NCI-H510A treated with DMSO at 0.1 percent for 48 hours (cell line): ENCODE measurements around the gene BICRAL.
A peak's percentile ranks its signal among the peaks of the same experiment; 100 is the strongest.
"Not testable (repeated sequence)": the region's sequence is repeated elsewhere in the genome, so short reads cannot be mapped to it uniquely, and the experiment has no call there.

Experiments used
- DNase-seq: peaks from one replicate; lab custom pipeline; 2025; lab: John Stamatoyannopoulos, UW

The BICRAL gene

DNA sequence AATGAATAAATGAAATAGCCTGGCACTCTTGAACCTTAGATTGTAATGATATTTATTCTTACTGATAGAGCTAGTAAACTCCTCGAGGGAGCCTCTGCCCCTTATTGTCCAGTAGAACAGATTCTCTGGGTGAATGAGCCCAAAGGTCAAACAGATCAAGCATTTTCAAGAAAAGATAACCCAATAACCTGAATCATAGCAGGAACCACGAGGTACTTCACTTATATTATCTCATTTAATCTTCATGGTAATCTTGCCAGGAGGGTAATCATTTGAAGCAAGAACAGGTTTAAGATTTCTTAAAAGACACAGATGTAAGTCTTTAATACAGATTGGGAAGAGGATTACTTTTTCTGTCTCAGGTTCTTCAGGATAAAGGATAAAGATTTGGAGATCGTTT is 18.9 kb upstream of the BICRAL start:
- DNase-seq, result no peak

DNA sequence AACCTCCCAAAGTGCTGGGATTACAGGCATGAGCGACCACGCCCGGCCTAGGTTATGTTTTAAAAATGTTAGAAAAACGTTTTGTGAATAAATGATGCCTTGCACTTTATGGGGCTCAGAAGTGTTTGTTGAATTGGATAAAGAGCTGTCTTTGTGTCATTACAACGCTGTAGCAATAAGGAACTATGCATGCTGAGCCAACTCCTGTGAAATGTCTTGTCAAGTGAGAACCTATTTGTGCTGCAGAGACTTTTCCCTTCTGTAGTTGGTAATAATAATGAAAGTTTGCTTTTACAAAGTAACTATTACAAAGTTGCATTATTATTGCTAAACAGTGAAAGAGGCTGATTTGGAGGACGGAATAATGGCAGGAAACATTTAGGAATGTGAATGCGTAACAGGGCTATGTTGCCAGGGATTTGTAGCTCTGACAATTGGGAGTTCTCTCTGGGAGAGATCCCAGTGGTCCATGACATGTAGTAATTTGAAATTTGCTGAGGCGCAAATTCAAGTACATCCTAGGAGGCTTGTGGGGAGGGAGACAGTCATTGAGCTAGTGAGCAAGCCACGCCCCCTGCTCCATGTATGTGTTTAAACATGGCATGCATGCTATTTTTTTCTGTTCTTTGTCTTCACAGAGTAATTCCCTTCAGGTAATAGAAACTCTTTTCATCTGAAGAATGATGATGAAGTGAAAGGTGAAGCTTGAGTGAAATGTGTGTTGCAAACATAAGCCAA is 16.8 kb upstream of the BICRAL start:
- DNase-seq, result no peak

DNA sequence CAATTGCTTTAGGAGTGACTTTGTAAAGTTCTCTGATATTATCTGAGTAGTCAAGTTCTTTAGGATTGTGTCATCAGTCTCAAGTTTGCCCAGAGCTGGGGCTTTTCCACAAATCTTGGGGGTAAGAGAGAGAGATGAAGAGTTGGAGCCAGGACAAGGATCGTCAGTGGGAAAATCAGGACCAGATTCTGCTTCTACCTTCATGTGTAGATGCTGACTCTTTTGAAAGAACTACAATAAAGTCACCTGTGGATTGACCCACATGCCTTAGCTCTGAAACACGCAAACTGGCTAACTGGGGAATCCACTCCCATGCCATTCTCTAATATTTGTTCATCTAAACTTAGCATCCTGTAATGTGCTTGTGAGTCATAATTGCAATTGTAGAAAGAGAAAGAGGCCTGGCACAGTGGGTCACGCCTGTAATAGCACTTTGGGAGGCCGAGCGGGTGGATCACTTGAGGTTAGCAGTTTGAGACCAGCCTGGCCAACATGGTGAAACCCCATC is 15.6 kb upstream of the BICRAL start:
- no peak for DNase-seq

DNA sequence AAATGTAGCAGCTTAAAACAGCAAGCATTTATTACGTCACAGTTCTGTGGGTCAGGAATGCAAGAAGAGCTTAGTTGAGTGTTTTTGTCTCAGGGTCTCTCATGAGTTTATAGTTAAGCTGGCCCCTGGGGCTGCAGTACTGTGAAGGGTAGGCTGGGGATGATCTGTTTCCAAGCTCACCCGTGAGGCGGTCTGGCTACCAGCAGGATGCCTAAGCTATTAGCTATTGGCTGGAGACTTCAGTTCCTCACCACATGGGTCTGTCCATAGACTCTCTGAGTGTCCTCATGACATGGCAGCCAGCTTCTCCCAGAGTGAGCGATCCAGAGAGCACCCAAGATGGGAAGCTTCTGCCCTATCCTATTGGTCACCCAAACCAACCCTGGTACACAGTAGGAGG is 12.8 kb upstream of the BICRAL start:
- DNase-seq, result no peak

DNA sequence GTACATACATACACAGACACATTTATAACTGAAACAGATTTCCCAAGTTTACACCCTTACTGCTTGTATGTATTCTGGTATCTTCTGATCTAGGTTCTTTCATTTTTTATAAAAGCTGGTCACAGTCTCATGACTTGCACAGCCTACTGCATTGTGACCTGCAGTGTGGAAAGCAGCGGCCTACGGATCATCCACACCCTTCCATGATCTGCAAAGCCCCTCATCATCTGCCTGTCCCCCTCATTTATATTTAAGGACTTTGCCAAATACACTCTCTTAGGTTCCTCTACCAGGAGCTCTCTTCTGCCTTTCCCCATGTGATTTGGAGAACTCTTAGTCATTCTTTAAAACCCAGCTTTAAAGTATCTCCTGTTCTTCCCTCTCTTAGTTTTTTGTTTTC is 12.0 kb upstream of the BICRAL start:
- no peak for DNase-seq

DNA sequence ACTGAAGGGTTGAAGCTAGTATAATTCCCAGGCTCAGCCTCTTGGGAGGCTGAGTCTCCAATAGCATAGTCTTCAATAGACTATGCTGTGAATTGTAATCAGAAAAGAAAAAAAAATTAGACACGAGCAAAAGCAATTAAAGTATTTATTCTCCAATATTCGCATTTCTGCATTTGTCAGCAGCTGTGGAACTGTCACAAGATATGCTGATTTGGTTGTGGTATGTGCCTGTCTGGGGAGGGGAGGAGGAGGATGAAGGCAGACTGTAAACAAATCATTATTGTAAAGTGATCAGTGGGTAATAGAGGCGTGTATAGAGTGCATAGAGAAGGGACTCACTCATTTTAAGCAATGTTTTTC is 10.1 kb upstream of the BICRAL start:
- no peak for DNase-seq

DNA sequence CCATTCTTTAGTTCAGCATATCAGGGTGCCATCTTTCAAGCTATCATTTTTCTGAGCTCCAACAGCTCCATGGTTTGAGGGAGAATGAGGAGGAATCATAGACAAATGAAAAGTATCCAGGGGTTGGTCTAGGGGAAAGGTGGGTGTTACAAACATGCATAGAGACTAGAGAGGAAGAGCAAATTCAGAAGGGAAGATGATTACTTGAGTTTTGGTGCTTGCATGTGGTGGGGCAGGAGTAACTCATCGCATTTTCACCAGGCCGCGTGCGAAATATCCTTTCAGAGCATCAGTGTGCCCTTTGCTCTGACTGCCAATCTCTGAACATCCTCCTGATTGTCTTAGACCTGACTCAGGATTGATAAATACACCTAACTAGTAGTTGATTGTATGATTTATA is 7.7 kb upstream of the BICRAL start:
- no peak for DNase-seq

DNA sequence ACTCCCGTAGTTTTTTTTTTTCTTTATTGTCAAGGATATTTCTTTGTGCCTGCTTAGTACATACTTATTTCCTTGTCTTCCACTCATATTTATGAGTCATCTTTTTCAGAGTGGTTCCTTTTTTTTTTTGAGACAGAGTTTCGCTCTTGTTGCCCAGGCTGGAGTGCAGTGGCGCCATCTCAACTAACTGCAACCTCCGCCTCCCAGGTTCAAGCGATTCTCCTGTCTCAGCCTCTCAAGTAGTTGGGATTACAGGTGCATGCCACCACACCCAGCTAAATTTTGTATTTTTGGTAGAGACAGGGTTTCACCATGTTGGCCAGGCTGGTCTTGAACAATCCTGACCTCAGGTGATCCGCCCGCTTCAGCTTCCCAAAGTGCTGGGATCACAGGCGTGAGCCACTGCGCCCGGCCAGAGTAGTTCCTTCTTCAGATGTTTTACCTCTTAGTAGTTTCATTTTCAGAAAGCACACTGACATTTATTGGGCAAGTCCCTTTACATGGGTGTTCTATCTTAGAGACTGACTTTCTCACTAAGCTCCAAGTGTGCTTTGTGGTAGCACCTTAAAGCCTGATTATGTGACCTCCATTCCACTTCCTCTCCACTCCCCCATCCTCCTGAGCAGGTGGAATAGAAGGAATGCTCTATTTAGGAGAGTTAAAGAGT is 6.9 kb upstream of the BICRAL start:
- DNase-seq, result not testable (repeated sequence)

DNA sequence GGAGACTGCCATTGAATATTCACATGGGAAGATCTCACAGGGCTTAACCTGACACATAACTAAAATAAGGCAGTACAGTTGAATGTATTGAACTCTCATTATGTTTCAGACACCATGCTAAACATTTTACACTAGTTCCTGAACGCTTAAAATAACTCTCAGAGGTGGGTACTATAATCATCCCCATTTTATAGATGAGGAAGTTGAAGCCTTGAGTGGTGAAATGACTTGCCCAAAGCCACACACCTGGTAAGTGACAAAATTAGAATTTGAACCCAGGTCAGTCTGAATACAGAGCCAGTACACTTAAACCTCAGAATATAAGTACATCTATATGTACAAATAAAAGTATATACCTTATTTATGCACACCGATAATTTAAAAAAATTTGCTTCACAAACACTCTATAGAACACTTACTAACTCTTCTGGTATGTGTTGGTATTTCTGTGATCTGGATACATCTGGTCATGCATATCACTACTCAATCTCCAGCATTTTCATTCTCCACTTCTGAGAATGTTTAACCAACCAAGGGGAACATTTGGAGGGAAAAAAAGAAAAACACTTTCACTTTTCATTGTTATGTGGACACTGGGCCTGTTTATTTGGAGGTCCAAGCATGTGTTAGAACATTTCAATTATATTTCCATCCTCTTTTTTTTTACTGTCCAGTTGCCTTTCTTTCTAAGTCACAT is 4.6 kb upstream of the BICRAL start:
- DNase-seq, result no peak

DNA sequence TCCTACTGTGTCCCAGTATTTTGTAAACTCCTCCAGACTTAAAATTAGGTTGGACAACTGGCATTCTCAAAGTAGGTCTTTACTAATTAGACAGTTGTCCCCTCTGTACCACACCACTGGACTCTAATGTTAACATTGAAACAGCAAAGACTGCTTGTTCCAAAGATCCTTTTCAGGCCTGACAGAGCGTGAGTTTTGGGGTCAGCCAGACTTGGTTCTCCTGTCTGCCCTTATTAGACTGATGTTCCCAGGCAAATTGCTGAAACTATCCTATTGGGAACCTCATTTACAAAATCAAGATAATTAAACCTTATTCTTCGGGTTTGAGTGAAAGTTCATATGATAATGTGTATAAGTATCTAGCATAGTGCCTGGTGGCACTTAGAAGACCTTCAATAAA is 3.7 kb upstream of the BICRAL start:
- no peak for DNase-seq

DNA sequence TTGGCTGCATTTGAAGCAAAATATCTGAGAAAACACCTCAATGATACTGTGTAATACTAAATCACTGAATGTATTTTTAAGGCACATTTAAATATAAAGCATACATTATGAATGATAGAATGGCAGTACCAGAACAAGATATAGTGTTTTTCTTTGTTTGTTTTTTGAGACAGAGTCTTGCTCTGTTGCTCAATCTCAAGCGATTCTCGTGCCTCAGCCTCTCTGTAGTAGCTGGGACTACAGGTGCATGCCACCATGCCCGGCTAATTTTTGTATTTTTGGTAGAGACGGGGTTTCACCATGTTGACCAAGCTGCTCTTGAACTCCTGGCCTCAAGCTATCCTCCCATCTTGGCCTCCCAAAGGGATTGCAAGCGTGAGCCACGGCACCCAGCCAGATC is 2.3 kb upstream of the BICRAL start:
- no peak for DNase-seq

DNA sequence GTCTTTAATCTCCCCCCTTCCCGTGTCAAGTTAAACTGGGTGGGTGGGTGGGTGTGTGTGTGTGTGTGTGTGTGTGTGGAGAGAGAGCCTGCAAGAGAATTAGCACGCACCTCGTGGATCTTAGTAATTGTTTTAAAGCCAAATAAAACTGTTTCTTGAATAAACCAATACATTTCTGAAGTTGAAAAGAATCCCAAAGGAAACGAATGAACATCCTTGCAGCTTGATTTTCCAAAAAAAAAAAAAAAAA is 381 bp upstream of the BICRAL start:
- peak; percentile 61 for DNase-seq

DNA sequence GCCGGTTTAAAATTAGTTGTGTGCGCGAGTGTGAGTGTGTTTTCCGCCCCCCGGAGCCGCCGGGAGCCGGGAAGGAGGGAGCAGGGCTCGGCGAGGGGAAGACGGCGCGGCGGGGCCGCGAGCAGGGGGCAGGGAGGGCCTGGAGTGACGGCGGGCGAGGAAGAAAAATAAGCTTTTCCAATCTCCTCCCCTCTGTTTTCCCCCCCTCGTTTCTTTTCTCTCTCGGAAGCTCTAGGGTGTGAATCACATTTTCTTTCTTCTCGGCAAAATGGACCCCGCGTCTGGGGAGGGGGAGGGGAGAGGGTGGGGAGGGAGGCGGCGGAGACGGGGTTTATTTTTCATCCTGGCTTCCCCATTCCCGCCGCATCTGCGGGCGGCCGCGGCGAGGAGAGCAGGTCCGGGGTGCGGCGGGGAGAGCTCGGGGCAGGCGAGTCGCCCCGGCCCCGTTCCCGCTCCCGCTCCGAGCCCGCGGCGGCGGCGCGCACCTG is 881 bp downstream of the BICRAL start:
- peak; percentile 86 for DNase-seq

DNA sequence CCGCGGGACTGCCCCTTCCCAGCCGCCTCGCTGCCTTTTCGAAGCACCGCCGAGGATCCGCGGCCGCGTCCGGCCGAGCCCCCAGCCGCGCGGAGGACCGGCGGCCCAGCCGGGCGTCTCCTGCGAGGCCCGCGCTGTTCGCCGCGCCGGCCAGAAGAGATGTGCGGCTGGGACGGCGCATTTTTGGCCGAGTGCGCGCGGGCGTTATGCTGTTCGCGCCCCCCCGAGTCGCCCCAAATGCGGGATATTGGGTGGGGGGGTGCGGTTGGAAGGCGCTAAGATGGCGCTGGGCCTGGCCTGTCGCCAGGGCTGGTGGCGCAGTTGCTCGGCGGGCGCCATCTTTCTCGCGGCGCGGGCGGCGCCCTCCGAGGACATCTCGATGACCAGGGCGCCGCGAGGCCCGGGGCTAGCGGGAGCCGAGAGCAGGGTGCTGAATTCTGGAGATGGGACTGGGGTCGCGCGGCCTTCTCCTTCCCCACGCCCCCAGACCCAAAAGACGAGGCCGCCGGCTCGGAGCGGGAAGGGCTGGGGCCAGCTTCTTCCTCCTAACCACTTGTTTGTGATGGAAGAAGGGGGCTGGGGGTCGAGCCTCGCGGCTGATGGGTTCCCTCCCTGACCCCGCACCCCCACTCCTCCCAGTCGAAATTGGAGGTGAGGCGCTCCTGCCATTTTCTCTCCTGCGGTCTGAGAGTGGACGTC is 1.5 kb downstream of the BICRAL start:
- DNase-seq, result peak; percentile 64

DNA sequence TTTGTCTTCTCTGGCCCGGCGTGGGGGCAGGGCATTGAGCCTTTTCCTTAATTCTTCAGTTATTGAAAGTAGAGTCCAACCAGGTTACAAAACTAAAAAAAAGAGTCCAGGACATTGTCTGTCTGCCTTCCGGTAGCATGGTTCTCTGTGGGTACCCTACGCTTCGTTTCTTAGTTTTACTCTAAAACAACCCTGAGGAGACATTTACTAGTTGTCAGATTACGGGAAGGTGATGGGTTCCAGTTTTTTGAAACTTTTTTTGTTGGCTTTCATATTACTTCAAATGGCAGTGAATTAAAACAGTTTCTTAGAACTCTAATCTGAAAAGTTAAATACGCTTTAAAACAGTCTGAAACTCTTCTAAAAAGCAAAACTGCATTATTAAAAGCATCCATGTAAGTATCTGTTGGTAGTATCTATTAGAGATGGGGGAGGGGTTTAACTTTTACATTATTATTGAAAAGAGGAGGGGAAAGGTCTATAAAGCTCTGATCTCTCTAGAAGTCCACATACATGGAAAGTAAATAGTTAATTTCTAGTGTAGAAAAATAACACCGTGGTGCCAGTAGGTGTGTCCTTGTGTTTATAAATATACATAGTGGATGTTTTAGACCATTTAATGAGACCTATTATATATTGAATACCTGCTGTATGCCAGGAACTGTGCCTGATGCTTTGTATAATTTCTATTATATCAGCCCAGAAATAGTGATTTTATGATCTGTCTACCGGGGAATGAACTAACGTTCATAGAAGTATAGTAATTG is 2.2 kb downstream of the BICRAL start:
- peak; percentile 77 for DNase-seq

DNA sequence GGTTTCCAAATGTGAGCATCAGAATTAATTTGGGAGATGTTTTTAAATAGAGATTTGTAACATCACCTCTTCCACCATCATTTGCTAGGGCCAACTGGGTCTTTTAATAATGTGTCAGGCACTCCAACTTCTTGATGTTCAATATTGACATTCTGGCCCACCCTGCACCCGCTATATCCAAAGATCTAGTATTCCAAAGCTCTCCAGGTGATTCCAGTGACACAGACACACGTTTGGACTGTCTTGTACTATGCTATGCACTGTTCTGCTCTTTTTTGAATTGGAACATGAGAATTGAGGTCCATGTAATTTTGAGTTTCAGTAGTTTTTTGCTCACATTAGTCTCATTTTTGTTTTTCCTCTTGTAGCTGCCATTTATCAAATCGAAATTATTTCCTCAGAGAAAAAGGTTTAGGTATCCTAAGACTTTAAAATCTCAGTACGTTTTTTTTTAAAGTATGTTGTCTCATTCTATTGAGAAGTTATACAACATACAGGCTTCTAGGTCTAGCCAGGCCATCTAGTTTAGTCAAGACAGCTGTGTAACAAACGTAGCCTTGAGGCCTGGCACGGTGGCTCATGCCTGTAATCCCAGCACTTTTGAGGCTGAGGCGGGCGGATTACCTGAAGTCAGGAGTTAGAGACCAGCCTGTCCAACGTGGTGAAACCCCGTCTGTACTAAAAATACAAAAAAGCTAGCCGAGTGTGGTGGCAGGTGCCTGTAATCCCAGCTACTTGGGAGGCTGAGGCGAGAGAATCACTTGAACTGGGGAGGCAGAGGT is 3.1 kb downstream of the BICRAL start:
- peak; percentile 65 for DNase-seq

DNA sequence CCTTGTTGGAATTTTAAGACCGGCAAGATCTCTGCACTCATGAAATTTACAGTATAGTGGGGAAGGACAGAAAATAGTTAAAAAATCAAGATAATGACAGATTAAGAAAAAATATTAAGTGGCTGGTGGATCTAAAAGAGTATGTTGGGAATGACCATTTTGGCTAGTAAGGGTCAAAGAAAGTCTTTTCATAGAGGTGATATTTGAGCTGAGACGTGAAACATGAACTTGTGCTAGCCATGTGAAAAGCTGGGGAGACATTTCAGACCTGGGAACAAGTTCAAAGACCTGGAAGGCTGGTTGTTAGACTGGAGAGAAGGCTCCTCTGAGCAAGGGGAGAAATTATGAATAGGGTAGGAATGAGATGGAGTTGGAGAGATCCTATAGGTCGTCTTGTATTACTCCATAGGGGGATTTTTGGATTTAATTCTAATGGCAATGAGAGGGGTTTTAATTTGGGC is 4.7 kb downstream of the BICRAL start:
- no peak for DNase-seq

DNA sequence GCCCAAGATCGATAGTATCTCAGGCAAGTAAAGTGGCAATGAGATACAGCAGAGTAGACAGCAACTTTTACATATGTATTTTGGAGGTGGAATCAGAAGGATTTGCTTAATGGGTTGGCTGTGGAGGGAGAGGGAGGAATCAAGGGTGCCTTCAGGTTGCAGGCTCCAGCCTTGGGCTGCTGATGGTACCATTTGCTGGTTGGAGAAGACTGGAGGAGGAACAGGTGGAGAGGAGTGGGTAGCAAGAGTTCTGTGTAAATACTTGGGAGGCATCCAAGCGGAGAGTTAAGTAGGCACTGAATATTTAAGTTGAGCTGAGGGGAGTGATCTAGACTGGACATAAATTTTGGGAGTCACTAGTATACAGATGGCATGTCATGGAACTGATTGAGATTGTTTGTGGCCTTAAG is 5.2 kb downstream of the BICRAL start:
- peak; percentile 89 for DNase-seq

DNA sequence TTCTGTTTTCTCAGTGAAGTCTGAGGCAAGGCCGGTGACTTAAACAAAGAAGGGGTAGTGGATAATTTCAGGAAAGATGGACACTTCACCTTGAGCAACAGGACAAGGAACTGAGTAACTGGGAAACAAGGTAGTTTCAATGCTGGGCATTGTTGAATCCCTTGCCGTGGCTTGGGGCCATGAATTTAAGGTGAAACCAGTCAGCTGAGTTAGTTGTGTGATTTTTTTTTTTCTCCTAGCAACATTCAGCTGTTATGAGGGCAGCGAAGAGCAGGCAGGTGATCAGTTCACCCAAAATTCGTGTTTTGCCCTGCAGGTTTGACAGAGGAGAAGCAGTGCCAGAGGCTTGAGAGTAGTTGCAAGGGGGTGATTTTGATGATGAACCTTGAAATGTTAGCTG is 6.8 kb downstream of the BICRAL start:
- no peak for DNase-seq

DNA sequence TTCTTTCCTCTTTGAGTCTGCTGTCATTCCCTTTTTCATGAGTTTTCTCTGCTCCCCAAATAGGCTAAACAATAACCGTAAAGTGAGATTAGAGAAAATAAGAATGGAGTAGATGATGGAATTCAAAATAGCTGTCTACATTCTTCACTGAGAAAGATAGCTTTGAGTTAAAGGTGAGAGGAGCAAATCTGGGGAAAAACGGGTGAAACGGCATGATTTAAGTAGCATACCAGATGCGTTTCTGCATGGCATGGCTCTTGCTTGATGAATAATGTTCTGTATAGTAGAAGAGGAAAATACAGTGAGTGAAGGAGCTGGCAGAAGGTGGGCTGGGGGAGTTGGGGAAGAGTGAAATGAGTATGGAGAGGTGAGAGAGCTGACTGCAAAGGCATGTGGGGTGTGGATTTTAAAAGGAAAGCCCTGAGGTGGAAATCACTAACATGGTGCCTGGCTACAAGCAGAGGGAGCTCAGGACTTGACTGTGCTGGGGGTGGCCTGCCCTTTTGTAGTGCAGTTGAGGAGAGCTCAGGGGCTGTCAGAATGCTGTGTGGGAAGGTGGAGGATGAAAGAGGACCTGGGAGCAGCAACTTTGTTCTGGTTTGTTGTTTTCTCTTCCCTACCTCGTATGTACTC is 8.8 kb downstream of the BICRAL start:
- DNase-seq, result peak; percentile 38
